ENCODE measurements around the gene IGSF22. TPM values are rescaled to one million over a fixed set of nuclear protein-coding genes. Genes with fewer than 3 reads are reported as not detected.

Gene IGSF22
- total RNA-seq, 2 experiments from 2014 or later: 0.35 to 0.64 TPM

Other genes with a start within 250 kb of the IGSF22 start
- gene TSG101, start 199.2 kb downstream of the IGSF22 start, total RNA-seq: 10 to 100 TPM; 30.5 to 42.2 TPM
- gene UEVLD, start 137.5 kb downstream of the IGSF22 start, total RNA-seq: 10 to 100 TPM; 17.2 to 23.3 TPM
- 1 to 10 TPM in 1 of 2 experiments, under 1 TPM in 1; 0.85 to 1.8 TPM for gene MISFA, start 126.4 kb downstream of the IGSF22 start, total RNA-seq
- gene SPTY2D1, start 91.8 kb downstream of the IGSF22 start, total RNA-seq: 10 to 100 TPM; 23.8 to 34.7 TPM
- under 1 TPM; 0.93 to 0.98 TPM for gene TMEM86A, start 27.4 kb downstream of the IGSF22 start, total RNA-seq
- not detected for gene PTPN5, start 65.6 kb upstream of the IGSF22 start, total RNA-seq
- not detected for gene MRGPRX1, start 213.2 kb upstream of the IGSF22 start, total RNA-seq